GM19023 (cell line): ENCODE measurements around the gene LOC101059915.
"Not testable (repeated sequence)": the region's sequence is repeated elsewhere in the genome, so short reads cannot be mapped to it uniquely, and the experiment has no call there.

Experiments used
- ATAC-seq: cut with Tn5 transposase; IDR thresholded peaks from one replicate; pipeline ENCODE4 v1.9.1; 2021; ENCODE audit warnings: mild to moderate bottlenecking, moderate library complexity; ENCODE audit not compliant: unreplicated experiment

LOC101059915 gene

GRCh38 chrX:71638409-71638808, 28.9 kb upstream of the LOC101059915 start:
- ATAC-seq, result no peak

- ATAC-seq, result no peak
Measured at GRCh38 chrX:71640002-71640401, 27.3 kb upstream of the LOC101059915 start.

- ATAC-seq, result not testable (repeated sequence)
Measured at GRCh38 chrX:71644406-71644805, 22.9 kb upstream of the LOC101059915 start.

GRCh38 chrX:71650333-71650969, 16.9 kb upstream of the LOC101059915 start:
- ATAC-seq, result peak; percentile 78

GRCh38 chrX:71652405-71652804, 14.9 kb upstream of the LOC101059915 start:
- ATAC-seq, result no peak

GRCh38 chrX:71653344-71653743, 14.0 kb upstream of the LOC101059915 start:
- ATAC-seq, result no peak

GRCh38 chrX:71657267-71657666, 10.1 kb upstream of the LOC101059915 start:
- ATAC-seq, result no peak

- no peak for ATAC-seq
Measured at GRCh38 chrX:71659342-71659741, 8.0 kb upstream of the LOC101059915 start.

GRCh38 chrX:71659959-71660358, 7.4 kb upstream of the LOC101059915 start:
- ATAC-seq, result no peak

- no peak for ATAC-seq
Measured at GRCh38 chrX:71660562-71661416, 6.6 kb upstream of the LOC101059915 start.

GRCh38 chrX:71661919-71662318, 5.4 kb upstream of the LOC101059915 start:
- no peak for ATAC-seq

GRCh38 chrX:71662654-71663053, 4.7 kb upstream of the LOC101059915 start:
- ATAC-seq, result not testable (repeated sequence)

GRCh38 chrX:71663238-71663637, 4.1 kb upstream of the LOC101059915 start:
- not testable (repeated sequence) for ATAC-seq

- ATAC-seq, result not testable (repeated sequence)
Measured at GRCh38 chrX:71664202-71664601, 3.1 kb upstream of the LOC101059915 start.

GRCh38 chrX:71664889-71665491, 2.4 kb upstream of the LOC101059915 start:
- ATAC-seq, result no peak

- no peak for ATAC-seq
Measured at GRCh38 chrX:71665747-71666146, 1.6 kb upstream of the LOC101059915 start.

- no peak for ATAC-seq
Measured at GRCh38 chrX:71666240-71667223, 814 bp upstream of the LOC101059915 start.

GRCh38 chrX:71668248-71668595, 876 bp downstream of the LOC101059915 start:
- ATAC-seq, result no peak

- ATAC-seq, result no peak
Measured at GRCh38 chrX:71669492-71669891, 2.1 kb downstream of the LOC101059915 start.

GRCh38 chrX:71669947-71670346, 2.6 kb downstream of the LOC101059915 start:
- ATAC-seq, result not testable (repeated sequence)
